Body of pancreas (tissue), 4 donors: ENCODE results near the gene PIP5K1B.

Source experiments
- POLR2A ChIP-seq, 3 donors: fragments of 450-650 bp; IDR thresholded peaks; one replicate each; pipeline ENCODE4 v1.6.1; 2016; ENCODE audit warnings: antibody characterized with exemption in 3 of 3, mild to moderate bottlenecking in 2 of 3
- TF ChIP-seq, protein P1 (sequence below), 7 experiments: fragments of 450-650 bp in 4 of 7; fragments of 200-600 bp in 3 of 7; sonication (generic) in 3 of 7; IDR thresholded peaks; one replicate each; pipeline ENCODE4 v1.5.1; 2016 to 2019; ENCODE audit warnings: antibody characterized with exemption in 7 of 7

DNA sequence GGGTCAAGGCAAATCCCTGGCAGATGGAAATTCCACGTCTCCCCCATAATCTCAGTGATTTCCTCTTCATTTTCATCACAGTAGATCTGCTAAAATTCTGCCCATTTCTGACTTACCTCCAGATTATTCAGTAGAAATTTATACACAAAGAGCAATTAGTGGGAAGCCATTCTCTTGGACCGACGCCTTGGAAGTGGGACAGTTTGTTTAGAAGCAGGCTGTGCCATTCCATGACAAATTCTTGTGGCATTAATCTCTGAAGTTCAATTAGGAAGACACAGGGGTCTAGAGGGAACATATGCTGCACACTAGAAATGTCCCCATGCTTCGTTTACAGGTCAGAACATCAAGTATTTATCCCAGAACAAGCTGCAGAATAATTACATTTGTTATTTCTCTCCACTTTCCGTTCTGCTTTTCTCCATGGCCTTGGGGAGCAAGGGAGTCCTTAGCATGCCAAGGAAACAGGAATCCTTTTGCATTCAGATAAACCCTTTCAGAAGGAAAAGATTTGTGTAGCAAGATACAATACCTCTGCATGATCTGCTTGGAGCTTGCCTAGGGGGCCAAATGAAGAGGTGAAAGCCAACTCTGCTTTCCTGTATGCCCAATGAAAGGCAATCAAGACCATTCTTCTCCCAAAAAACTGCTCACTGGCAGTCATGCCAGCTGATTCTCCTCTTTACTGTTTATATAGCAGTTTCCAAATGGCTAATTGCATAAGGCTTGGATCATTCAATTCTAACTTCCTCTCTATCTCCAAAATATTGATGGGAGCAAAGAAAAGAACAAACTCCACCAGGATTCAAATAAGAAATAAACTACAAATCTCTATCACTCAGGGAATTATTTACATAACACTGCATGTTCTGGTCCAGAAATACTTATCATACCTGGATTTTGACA is 311.4 kb downstream of the PIP5K1B start:
- no peak for TF ChIP-seq POLR2A (IDR thresholded peaks at IDR 0.05)
- TF ChIP-seq, protein P1, sequence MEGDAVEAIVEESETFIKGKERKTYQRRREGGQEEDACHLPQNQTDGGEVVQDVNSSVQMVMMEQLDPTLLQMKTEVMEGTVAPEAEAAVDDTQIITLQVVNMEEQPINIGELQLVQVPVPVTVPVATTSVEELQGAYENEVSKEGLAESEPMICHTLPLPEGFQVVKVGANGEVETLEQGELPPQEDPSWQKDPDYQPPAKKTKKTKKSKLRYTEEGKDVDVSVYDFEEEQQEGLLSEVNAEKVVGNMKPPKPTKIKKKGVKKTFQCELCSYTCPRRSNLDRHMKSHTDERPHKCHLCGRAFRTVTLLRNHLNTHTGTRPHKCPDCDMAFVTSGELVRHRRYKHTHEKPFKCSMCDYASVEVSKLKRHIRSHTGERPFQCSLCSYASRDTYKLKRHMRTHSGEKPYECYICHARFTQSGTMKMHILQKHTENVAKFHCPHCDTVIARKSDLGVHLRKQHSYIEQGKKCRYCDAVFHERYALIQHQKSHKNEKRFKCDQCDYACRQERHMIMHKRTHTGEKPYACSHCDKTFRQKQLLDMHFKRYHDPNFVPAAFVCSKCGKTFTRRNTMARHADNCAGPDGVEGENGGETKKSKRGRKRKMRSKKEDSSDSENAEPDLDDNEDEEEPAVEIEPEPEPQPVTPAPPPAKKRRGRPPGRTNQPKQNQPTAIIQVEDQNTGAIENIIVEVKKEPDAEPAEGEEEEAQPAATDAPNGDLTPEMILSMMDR (IDR thresholded peaks at IDR 0.05) = no peak
